ENCODE results near the gene FIS1.
A peak's percentile ranks its signal among the peaks of the same experiment; 100 is the strongest.

FIS1 gene

DNA sequence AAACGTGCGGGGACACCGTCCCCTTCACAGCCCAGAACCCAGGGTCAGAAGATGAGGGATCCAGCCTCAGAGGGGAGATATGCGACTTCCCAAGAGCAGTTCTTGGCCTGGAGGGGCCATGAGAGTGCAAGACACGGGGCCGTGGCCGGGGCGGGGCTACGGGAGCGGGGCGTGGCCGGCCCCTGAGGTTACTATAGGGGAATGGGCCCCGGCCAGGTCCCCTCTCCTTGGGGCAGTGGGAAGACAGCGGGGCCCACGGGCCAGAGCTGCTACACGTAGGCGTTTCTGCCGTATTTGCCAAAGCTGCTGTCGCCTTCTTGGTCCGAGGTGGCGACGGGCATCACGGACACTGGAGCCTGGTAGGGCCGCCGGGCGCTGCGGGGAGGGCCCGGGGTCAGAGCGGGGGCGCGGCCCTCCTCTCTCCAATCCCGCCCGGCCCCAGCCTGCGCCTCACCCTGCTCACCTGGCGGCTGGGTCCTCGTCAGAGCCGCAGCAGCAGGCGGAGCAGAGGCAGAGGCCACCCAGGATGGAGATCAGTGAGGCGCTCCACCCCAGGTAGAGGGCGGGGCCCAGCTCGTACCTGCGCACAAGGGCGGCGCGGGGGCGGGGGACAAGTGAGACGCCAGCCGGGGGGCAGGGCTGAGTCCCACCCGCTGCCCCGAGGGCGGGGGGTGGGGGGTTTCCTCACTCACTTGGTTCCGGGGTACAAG, 12.6 kb downstream of the FIS1 start:
- DNase-seq = peak; percentile 86

DNA sequence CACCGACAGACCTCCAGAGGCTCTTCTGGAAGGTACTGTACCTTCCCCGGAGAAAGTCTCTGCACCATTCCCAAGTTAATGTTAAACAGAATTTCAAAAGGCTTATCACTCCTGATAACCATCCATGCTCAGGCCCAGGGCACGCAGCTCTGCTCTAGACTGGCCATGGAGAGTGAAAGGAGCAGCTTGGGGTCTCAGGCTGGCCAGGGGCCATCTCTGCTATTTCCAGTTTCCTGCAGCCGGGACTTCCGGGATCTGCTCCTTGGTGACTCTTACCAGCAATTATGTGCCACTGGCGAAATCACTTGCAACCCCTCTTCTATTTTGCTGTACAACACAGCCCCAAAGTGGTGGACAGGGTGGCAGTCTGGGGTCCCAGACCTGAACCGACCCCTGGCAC, 13.2 kb downstream of the FIS1 start:
- DNase-seq = no peak

DNA sequence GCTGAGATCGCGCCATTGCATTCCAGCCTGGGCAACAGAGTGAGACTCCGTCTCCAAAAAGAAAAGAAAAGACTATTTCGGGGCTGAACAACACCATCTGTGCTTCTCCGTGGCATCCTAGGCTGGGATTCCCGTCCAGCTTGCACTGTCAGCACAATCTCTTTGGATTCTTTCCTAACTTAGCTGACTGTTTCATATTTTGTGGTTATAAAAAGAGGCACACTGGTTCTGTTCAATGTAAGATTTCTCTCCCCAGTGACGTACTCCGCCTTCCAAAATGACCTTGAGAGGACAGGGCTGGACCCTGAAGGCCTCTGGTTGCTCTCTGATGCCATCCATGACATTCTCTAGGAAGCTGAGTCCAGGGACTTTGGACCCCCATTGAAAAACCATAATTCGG, 18.2 kb downstream of the FIS1 start:
- DNase-seq = no peak

GRCh38 chr7:101225650-101226049, 19.2 kb downstream of the FIS1 start:
- no peak for DNase-seq

DNA sequence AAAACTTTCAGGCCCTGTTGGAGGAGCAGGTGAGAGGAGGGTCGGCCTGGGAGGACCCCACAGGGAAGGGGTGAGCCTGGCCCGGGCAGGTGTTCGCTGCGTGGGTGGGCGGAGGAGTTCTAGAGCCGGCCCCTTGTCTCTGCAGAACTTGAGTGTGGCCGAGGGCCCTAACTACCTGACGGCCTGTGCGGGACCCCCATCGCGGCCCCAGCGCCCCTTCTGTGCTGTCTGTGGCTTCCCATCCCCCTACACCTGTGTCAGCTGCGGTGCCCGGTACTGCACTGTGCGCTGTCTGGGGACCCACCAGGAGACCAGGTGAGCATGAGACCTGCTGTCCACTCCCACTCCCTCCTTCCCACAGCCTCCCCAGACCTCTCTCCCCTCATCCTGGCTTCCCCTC, 21.4 kb downstream of the FIS1 start:
- no peak for DNase-seq

DNA sequence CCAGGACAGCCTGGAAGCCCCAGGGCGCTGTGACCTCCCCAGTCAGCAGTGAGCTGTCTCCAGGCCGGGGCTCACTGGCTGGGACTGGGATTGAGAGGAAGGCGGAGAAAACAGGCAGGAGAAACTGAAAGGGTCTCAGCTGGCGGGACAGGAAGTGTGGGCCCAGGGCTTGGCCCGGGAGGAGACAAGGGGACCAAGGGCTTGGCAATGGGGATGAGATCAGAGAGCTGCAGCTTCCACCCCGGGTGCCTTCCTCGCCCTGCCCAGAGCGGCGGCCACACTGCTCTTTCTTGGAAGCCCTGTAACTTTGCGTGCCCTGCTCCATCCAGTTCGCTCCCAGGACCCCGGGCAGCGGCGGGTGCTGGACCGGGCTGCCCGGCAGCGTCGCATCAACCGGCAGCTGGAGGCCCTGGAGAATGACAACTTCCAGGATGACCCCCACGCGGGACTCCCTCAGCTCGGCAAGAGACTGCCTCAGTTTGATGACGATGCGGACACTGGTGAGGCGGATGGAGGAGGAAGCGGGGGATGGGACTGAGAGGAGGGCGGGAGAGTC, 22.5 kb downstream of the FIS1 start:
- DNase-seq = no peak

GRCh38 chr7:101220295-101220694, 24.6 kb downstream of the FIS1 start:
- DNase-seq = no peak

GRCh38 chr7:101218236-101219125, 26.4 kb downstream of the FIS1 start:
- DNase-seq = no peak

GRCh38 chr7:101217388-101218235, 27.3 kb downstream of the FIS1 start, which contains the start of the genes PLOD3 and ZNHIT1:
Gene PLOD3 (minus strand): TSS chr7:101217581. CDS start chr7:101217274, 307 bp downstream.
Gene ZNHIT1 (plus strand): TSS chr7:101218165. CDS start chr7:101218196, 31 bp downstream.
- peak; percentile 98 for DNase-seq

DNA sequence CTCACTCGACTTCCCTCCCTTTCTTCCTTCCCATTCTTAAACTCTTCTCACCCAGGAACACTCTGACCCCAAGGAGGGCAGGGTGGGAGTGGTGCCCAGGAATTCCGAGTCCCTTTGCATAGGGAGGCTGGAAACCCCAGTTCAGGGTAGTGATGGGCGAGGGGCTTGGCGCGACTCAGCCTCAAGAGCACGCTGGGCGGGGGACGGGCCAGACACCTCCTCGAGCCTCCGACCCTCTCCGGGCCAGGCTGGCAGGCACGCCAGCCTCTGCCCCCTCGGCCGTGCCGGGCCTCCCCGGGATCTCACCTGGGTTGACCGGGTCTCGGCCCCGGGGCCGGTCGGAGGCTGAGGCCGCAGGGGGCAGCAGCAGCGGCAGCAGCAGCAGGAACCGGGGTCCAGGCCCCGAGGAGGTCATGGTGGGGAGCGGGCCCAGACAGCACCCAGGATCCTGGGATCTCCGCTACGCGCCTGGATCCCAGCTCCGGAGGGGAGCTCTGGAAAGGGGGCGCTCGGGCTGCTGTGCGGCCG, 28.0 kb downstream of the FIS1 start:
- no peak for DNase-seq

DNA sequence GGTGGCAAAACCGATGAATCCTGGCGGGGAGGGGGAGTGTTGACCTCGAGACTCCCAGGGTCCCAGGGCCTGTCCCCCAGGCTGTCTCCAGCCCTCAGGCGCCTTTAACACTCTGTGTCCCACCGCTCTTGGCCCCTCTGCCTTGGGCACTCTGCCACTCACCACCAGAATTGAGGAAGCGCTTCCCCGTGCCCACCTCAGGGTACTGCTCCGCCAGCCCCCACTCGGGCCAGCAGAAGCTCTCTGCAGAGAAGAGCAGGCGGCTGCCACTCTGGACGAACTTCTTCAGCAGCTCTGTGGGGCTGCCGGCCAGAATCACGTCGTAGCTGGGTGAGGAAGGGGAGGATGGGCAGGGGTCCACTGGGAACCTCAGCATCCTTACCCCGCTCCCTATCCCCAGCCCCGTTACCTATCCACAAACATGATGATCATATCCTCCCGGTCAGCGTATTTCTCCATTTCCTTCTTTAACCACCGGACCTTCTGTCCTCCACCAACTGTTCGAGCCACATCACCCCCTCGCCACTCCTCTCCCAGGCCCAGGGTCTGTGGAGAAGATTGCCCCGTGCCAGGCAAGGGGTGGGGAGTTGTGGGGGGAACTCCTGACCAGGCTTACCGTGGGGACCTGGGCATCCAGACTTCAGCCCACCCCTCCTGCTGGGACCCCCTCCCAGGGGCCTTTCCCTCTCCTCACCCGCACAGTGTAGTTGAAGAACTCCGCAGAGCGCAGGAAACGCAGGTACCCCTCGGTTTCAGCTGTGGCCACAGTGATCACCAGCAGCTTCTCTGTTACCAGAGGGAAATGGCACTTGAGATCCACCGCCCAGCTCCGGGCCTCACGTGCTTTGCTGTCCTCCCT, 28.7 kb downstream of the FIS1 start:
- no peak for DNase-seq

GRCh38 chr7:101212014-101212413, 32.9 kb downstream of the FIS1 start:
- DNase-seq = peak; percentile 41

- DNase-seq = no peak
Observed at GRCh38 chr7:101211501-101211900, 33.4 kb downstream of the FIS1 start.

DNA sequence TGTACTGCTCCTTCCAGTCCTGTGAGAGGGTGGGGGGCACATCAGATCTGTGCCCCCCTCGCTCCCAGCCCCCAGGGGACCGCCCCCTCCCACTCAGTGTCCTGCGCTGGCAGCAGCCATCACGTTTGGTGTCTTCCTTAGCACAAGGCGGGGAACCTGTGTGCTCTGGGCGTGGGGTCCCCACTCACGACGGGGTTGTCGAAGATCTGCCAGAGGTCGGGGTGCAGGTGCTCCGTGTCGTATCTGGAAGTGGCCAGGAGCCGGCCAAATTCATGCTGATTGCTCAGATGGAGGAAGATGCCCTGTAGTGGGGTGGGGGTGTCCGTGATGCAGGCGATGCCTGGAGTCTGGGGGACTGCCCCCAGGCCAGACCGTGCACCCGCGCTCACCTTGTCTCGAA, 34.7 kb downstream of the FIS1 start:
- no peak for DNase-seq

DNA sequence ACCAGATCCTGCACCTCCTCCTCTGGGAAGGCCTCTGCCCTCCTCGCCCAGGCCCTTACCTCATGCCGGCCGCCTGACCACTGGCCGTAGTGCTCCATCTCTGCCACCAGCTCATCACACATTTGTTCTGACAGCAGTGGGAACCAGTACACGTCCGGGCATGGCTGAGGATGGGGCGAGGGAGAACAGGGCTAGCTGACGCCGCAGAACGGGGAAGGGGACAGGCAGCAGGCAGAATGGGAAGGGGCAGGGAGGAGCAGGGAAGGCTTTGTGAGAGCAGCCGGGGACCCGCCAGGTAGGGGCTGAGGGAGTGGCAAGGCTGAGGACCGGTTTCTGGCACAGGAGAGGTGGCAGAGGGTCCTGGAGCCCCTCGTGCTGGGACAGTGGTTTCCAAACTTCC, 36.1 kb downstream of the FIS1 start:
- no peak for DNase-seq

DNA sequence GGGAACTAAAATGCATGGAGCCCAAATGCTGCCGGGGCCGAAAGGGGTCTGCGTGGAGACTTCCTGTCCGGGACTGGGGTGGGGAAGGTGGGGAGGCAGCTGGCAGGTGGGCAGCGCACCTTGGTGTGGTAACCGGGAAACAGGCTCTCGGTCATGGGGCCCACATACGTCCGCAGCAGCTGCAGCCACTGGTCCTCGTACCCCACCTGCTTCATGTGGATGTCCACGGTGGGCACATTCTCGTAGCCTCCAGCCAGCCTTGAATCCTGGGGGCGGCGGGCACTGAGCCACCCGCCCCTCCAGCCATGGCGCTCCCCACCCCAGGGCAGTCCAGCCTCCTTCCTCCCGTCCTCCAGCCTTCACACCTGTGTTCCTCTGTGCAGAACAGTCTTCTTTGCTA, 37.4 kb downstream of the FIS1 start:
- DNase-seq = no peak

GRCh38 chr7:101206665-101207042, 38.2 kb downstream of the FIS1 start:
- no peak for DNase-seq

GRCh38 chr7:101205901-101206664, 38.8 kb downstream of the FIS1 start:
- no peak for DNase-seq

DNA sequence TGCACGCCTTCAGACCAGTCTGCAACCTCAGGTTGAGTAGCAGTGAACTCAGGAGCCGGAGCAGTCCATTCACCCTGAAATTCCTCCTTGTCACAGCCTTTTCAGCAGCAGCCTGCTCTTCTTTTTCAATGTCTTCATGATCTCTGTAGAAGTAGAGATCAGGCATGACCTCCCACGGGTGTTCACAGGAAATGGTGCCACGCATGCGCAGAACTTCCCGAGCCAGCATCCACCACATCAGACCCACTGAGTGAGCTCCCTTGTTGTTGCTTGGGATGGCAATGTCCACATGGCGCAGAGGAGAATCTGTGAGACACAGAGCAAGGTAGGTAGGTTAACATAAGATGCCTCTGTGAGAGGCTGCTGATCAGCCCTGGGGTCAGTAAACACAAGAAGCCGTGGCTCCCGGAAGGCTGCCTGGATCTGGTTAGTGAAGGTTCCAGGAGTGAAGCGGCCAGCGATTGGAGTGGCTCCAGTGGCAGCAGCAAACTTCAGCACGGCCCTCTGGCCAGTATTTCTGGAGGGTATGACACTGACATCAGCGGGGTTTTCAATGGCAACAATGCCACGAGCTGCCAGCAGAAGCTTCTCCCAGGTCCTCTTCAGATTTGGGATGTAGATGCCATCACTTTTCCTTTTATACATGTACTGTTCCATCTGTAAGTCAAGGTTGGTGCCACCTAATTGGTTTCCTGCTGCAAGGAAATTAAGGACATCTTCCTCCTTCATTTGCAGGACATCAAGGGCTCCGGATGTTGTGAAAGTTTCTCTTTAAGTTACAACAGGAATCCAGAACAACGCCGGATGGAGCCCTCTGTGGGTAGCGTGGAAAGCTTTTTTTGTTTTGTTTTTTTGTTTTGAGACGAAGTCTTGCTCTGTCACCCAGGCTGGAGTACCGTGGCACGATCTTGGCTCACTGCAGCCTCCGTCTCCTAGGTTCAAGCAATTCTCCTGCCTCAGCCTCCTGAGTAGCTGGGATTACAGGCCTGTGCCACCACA, 40.8 kb downstream of the FIS1 start:
- DNase-seq = peak; percentile 58

- no peak for DNase-seq
Observed at GRCh38 chr7:101202603-101202918, 42.3 kb downstream of the FIS1 start.

Measured in islet precursor cell (in vitro differentiated cells).